Measurements from ENCODE around the gene CHRNA3. TPM values are rescaled to one million over a fixed set of nuclear protein-coding genes. Genes with fewer than 3 reads are reported as not detected.
A peak's percentile ranks its signal among the peaks of the same experiment; 100 is the strongest.
"Not testable (repeated sequence)": the region's sequence is repeated elsewhere in the genome, so short reads cannot be mapped to it uniquely, and the experiment has no call there.

Gene CHRNA3
- total RNA-seq, 2 experiments from 2014 or later = not detected

DNA sequence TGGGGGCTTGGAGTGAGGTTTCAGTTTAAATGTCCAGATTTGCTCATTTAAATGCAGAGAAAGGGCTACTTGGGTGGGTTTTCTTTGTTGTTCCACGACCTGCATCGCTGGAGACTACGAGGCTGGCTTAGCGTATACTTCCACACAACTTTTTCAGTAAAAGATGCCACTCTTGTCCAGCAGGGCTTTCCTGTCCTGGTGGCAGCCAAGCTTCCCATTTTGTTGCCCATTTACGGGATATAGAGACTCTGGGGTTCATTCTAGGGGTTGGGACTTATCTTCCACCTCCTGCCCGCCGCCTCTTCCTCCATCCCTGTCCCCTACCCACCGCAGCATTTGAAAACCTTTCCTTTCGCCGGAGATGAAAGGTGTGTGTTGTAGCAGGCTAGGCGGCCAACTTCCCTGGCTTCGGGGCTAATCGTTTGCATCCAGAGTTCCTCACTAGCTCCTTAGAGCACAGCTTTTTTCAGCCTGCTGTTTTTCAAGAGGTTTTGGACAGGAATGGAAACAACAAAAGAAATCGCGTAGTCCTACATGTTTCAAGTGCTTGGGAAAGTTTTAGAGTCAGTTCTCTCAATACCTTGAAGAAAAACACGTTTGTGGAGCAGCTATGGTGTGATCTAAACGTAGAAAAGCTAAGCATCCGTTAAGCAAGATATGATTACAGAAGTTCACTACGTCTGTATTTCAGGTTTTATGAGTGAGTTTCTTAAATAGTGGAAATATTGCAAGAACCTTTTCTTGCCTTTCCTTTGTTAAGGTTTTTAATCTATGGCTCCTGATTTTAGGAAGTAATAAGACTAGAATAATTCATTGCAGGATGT lies 54.6 kb downstream of the CHRNA3 start:
- intact Hi-C loops (cut with micrococcal nuclease) = loop anchor here (1.0 to 2.0 kb wide), 2 partner anchors 25 to 264 kb away; partner anchors contain the start of gene PSMA4
- Mint-ChIP-seq H3K27me3 (ENCODE audit: low read depth) (peaks cover 41% of the 10 kb centered on the region), H3K36me3 (ENCODE audit: low read depth) (no peaks in the 10 kb centered on the region), H3K27ac (no peak overlapping the region), H3K4me1 (ENCODE audit: low read depth) (peaks cover 24% of the 10 kb centered on the region), H3K4me3 (peak overlapping the region; percentile 80), H3K9me3 (no peaks in the 10 kb centered on the region)
- DNase-seq = no peak
- CTCF ChIA-PET = interaction anchor here (0.8 kb wide), 1 partner anchor 129 kb away, joined by 3 read pairs; the partner anchor contains the start of gene IREB2

DNA sequence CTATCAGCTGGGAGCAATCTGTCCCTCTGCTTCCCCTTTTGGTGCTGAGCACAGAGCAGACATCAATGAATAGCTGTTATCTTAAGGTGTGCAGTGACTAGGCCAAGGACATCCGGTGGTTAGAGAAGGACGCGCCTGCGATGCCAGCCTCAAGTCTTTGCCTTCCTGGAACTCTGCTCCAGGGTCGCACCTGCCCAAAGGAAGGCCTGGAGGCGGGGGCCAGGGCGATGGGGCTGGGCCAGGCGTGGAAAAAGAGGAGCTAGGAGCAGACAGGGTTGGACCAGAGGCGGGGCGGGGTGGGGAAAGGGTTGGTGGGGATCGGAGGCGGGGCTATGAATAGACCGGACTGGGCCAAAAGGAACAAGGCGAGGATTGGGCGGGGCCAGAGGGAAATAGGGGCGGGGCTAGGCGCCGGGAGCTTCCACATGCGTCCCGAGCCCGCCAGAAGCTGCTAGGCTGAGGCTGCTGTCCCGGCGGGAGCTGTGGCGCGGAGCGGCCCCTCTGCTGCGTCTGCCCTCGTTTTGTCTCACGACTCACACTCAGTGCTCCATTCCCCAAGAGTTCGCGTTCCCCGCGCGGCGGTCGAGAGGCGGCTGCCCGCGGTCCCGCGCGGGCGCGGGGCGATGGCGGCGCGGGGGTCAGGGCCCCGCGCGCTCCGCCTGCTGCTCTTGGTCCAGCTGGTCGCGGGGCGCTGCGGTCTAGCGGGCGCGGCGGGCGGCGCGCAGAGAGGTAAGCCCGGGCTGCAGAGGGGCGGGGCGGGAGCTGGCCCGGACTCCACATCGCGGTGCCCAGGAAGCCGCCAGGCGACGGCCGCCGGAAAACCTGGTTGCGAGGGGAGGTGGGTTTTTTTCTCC lies 55.5 kb downstream of the CHRNA3 start, which contains the start of gene CHRNA5:
TSS of gene CHRNA5 (plus strand) at position 424 of the 854 bp plus-strand sequence. CDS start at position 624, 200 bp downstream.
- H3K27ac Mint-ChIP-seq = no peak within 1 kb of the TSS
- CTCF ChIA-PET = interaction anchor here (0.8 to 1.0 kb wide), 2 partner anchors 74 to 128 kb away, joined by 3 read pairs; partner anchors contain the start of gene IREB2
- peaks cover 24% of the 10 kb centered on the region for H3K4me1 Mint-ChIP-seq (ENCODE audit: low read depth)
- peaks cover 36% of the 10 kb centered on the region for H3K27me3 Mint-ChIP-seq (ENCODE audit: low read depth)
- no peaks in the 10 kb centered on the region for H3K9me3 Mint-ChIP-seq
- intact Hi-C loops (cut with micrococcal nuclease) = loop anchor here (1.0 kb wide), 1 partner anchor 263 kb away; no protein-coding TSS in a partner anchor
- peak; percentile 46 for DNase-seq
- H3K4me3 Mint-ChIP-seq = peak within 1 kb of the TSS; percentile 80
- H3K36me3 Mint-ChIP-seq (ENCODE audit: low read depth) = no peaks in the 10 kb centered on the region

DNA sequence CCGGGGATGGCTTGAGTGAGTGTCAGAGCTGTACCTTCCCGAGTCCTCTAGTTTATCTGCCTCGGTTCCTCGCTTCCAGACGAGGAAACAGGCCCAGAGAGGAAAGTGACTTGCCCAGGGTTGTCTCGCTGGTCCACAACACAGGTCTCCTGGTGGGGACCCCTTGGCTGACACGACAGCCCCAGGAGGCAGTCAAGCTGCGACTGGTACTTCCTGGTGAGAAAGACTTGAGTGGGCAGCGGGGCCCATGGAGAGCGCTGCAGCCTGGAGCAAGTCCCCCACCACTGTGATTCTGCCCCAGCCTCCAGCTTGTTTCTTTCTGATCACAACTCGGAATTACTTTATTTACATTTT lies 56.1 kb downstream of the CHRNA3 start:
- intact Hi-C loops (cut with micrococcal nuclease) = loop anchor here (1.0 to 5.0 kb wide), 2 partner anchors 57 to 262 kb away; partner anchors contain the start of gene HYKK
- no peak overlapping the region for H3K27ac Mint-ChIP-seq
- no peaks in the 10 kb centered on the region for H3K36me3 Mint-ChIP-seq (ENCODE audit: low read depth)
- H3K9me3 Mint-ChIP-seq = no peaks in the 10 kb centered on the region
- DNase-seq = no peak
- CTCF ChIA-PET = interaction anchor here (1.0 kb wide), 1 partner anchor 74 kb away, joined by 3 read pairs; no protein-coding TSS in a partner anchor
- peak overlapping the region; percentile 80 for H3K4me3 Mint-ChIP-seq
- peaks cover 36% of the 10 kb centered on the region for H3K27me3 Mint-ChIP-seq (ENCODE audit: low read depth)
- H3K4me1 Mint-ChIP-seq (ENCODE audit: low read depth) = peaks cover 24% of the 10 kb centered on the region

DNA sequence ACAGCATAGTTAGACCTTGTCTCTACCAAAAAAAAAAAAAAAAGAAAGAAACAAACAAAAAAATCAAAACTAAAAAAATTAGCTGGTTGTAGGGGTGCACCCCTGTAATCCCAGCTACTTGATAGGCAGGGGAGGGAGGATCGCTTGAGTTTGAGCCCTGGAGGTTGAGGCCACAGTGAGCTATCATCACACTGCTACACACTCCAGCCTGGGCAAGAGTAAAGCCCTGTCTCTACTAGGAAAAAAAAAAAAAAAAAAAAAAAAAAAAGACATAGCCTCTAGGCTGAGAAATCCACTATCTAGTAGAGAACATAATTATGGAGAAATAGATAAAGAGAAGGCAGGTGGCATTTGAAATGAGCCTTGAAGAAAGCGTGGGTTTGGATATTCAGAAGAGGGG lies 57.7 kb downstream of the CHRNA3 start:
- DNase-seq = no peak
- H3K9me3 Mint-ChIP-seq = no peaks in the 10 kb centered on the region
- H3K27me3 Mint-ChIP-seq (ENCODE audit: low read depth) = peaks cover 36% of the 10 kb centered on the region
- intact Hi-C loops (cut with micrococcal nuclease) = loop anchor here (5.0 kb wide), 1 partner anchor 56 kb away; the partner anchor contains the start of gene HYKK
- H3K36me3 Mint-ChIP-seq (ENCODE audit: low read depth) = peaks cover 2% of the 10 kb centered on the region
- H3K27ac Mint-ChIP-seq = no peak overlapping the region
- peaks cover 22% of the 10 kb centered on the region for H3K4me1 Mint-ChIP-seq (ENCODE audit: low read depth)
- no peak overlapping the region for H3K4me3 Mint-ChIP-seq
- CTCF ChIA-PET = no interaction called here

DNA sequence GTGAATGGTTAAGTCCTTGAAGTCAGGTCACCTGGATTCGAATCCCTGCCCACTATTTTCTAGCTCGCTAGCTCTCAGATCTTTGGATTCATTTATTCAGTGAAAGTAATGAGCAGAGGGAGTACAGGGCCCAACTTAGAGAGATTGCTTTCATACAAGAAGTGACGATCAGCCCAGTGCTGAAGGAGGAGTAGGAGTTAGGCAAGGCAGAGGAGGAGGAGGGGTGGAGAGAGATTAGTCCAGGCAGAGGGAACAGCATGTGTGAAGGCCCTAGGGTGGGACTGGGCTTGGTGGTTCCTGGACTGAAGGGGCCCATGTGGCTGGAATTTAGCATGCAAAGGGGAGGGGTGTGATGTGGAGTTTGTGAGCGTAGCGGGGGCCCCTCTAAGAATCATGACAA lies 59.3 kb downstream of the CHRNA3 start:
- H3K4me1 Mint-ChIP-seq (ENCODE audit: low read depth) = peaks cover 15% of the 10 kb centered on the region
- peaks cover 29% of the 10 kb centered on the region for H3K27me3 Mint-ChIP-seq (ENCODE audit: low read depth)
- DNase-seq = no peak
- no peak overlapping the region for H3K27ac Mint-ChIP-seq
- H3K4me3 Mint-ChIP-seq = no peak overlapping the region
- CTCF ChIA-PET = interaction anchor here (0.6 to 0.7 kb wide), 2 partner anchors 83 to 123 kb away, joined by 3 read pairs; partner anchors contain the start of gene IREB2
- H3K9me3 Mint-ChIP-seq = no peaks in the 10 kb centered on the region
- H3K36me3 Mint-ChIP-seq (ENCODE audit: low read depth) = peaks cover 7% of the 10 kb centered on the region
- intact Hi-C loops (cut with micrococcal nuclease) = loop anchor here (5.0 kb wide), 1 partner anchor 54 kb away; the partner anchor contains the start of gene HYKK

DNA sequence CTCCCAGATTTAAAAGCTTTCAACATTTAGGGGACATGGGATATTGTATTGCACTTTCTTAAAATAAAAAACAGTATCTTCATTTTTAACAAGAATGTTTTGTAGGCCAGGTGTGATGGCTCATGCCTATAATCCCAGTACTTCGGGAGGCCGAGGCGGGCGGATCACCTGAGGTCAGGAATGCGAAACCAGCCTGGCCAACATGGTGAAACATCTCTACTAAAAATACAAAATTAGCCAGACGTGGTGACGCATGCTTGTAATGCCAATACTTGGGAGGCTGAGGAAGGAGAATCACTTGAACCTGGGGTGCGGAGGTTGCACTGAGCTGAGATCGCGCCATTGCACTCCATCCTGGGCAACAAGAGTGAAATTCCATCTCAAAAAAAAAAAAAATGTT lies 60.6 kb downstream of the CHRNA3 start:
- H3K9me3 Mint-ChIP-seq; H3K27ac Mint-ChIP-seq; H3K4me3 Mint-ChIP-seq; H3K36me3 Mint-ChIP-seq (ENCODE audit: low read depth); CTCF ChIA-PET; DNase-seq; H3K4me1 Mint-ChIP-seq (ENCODE audit: low read depth): not testable (repeated sequence)
- H3K27me3 Mint-ChIP-seq (ENCODE audit: low read depth) = peaks cover 22% of the 10 kb centered on the region
- intact Hi-C loops (cut with micrococcal nuclease) = loop anchor here (5.0 kb wide), 1 partner anchor 53 kb away; the partner anchor contains the start of gene HYKK

DNA sequence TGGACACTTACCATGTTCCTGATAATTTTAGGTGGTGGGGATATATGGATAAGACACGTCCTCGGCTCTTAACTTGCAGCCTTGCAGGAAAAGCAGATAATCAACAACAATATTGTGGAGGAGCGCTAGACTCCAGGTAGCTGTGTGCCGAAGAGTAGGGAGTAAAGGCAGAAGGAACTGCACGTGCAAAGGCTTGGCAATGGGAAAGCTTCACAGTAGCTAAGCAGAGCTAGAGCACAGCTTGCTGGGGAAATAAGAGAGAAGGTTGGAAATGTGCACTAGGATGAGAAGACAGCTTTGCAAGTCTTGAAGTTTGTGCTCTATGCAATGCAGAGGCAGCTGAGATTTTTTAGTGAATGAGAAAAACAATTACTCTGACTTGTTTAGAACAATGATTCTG lies 68.2 kb downstream of the CHRNA3 start:
- CTCF ChIA-PET = no interaction called here
- H3K27ac Mint-ChIP-seq = no peak overlapping the region
- peaks cover 18% of the 10 kb centered on the region for H3K36me3 Mint-ChIP-seq (ENCODE audit: low read depth)
- peaks cover 2% of the 10 kb centered on the region for H3K27me3 Mint-ChIP-seq (ENCODE audit: low read depth)
- no peak overlapping the region for H3K4me3 Mint-ChIP-seq
- H3K4me1 Mint-ChIP-seq (ENCODE audit: low read depth) = no peaks in the 10 kb centered on the region
- no peaks in the 10 kb centered on the region for H3K9me3 Mint-ChIP-seq
- no peak for DNase-seq
- intact Hi-C loops (cut with micrococcal nuclease) = no loop called here

DNA sequence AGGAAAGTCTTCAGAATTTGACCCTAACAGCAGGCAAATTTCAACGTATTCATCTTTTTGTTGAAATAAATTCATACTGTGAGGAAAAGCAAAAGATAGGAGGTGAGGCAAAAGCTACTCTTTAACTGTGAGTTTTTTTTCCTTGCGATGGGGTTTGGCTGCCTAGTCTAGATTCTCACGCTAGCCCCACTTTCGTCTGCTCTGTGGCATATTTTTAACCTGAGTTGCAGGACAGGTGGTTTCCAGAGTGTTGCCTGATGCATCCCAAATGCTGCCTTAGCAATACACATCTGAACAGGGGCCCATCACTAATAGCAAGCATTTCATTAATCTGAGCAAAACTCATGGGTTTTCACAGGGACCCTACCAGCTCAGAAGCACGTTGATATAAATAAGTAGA lies 68.9 kb downstream of the CHRNA3 start:
- CTCF ChIA-PET = no interaction called here
- intact Hi-C loops (cut with micrococcal nuclease) = no loop called here
- H3K4me3 Mint-ChIP-seq = no peak overlapping the region
- peaks cover 18% of the 10 kb centered on the region for H3K36me3 Mint-ChIP-seq (ENCODE audit: low read depth)
- no peaks in the 10 kb centered on the region for H3K4me1 Mint-ChIP-seq (ENCODE audit: low read depth)
- H3K9me3 Mint-ChIP-seq = no peaks in the 10 kb centered on the region
- peaks cover under 1% of the 10 kb centered on the region for H3K27me3 Mint-ChIP-seq (ENCODE audit: low read depth)
- no peak for DNase-seq
- H3K27ac Mint-ChIP-seq = no peak overlapping the region

DNA sequence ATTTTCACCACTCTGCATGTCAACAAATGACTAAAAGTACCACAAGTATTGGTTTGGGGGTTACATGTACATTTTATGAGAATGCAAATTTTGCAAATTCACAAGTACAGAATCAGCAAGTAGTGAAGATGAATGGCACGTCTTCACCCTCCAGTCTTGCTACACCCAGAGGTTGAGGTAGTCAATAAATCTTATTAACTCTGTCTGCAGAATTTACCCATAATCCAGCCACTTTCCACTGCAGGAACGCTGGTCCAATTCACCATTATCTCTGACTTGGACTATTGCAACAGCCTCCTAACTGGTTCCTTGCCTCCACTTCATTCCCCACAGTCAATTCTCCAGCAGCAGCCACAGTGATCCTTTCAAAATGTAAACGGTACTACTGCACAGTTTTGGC lies 70.0 kb downstream of the CHRNA3 start:
- Mint-ChIP-seq H3K36me3 (ENCODE audit: low read depth) (peaks cover 25% of the 10 kb centered on the region), H3K4me3 (no peak overlapping the region), H3K9me3 (no peaks in the 10 kb centered on the region), H3K4me1 (ENCODE audit: low read depth) (no peaks in the 10 kb centered on the region), H3K27ac (no peak overlapping the region), H3K27me3 (ENCODE audit: low read depth) (no peaks in the 10 kb centered on the region)
- CTCF ChIA-PET = no interaction called here
- intact Hi-C loops (cut with micrococcal nuclease) = no loop called here
- DNase-seq = no peak

DNA sequence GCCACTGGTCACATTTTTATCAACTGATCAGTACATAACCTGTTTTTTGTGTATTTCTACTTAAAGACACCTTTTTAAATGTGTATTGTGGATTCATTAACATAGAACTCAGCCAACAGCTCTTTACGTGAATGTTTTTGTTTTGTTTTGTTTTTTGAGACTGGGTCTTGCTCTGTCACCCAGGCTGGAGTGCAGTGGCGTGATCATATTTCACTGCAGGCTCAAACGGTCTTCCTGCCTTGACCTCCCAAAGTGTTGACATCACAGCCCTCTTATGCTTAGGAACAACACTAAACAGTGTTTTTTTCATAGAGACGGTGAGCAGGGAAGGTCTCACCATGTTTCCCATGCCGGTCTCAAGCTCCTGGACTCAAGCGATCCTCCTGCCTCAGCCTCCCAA lies 70.6 kb downstream of the CHRNA3 start:
- H3K4me3 Mint-ChIP-seq = no peak overlapping the region
- no peak for DNase-seq
- H3K36me3 Mint-ChIP-seq (ENCODE audit: low read depth) = peaks cover 31% of the 10 kb centered on the region
- no peak overlapping the region for H3K27ac Mint-ChIP-seq
- no peaks in the 10 kb centered on the region for H3K9me3 Mint-ChIP-seq
- H3K27me3 Mint-ChIP-seq (ENCODE audit: low read depth) = no peaks in the 10 kb centered on the region
- no peaks in the 10 kb centered on the region for H3K4me1 Mint-ChIP-seq (ENCODE audit: low read depth)
- CTCF ChIA-PET = interaction anchor here (1.5 kb wide), 1 partner anchor 10 kb away, joined by 3 read pairs; the partner anchor contains the start of gene PSMA4
- intact Hi-C loops (cut with micrococcal nuclease) = no loop called here

Data from activated naive CD4-positive, alpha-beta T cell treated with anti-CD3 and anti-CD28 coated beads for 36 hours (primary cell).